Bronchial epithelial cell (primary cell): ENCODE data around the gene RGL2. TPM values are rescaled to one million over a fixed set of nuclear protein-coding genes. Genes with fewer than 3 reads are reported as not detected.

ENCODE experiments used
- DNase-seq: peaks from one replicate; pipeline ENCODE4 v3.0.0-alpha.2; 2010; ENCODE audit warnings: low read depth
- FAIRE-seq: peaks from 2 replicates; lab custom pipeline; 2011; peaks lifted over from hg19 to GRCh38; lab: Jason Lieb, UNC
- H3K27me3 ChIP-seq: 2 replicates; pipeline ENCODE4 v1.5.1; 2011; ENCODE audit warnings: low read length; ENCODE audit not compliant: control insufficient read depth, insufficient read depth
- H3K36me3 ChIP-seq: 2 replicates; pipeline ENCODE4 v1.5.1; 2011; ENCODE audit warnings: low read length; ENCODE audit not compliant: control insufficient read depth, insufficient read depth
- H3K4me3 ChIP-seq: 2 replicates; pipeline ENCODE4 v1.5.1; 2011; ENCODE audit warnings: mild to moderate bottlenecking, low read depth, low read length, control low read depth
- total RNA-seq: library from RNA; depleted of rRNA; stranded (reverse); fragments of >200 nt; gene quantifications from 2 replicates; pipeline ENCODE4 v1.2.1, GENCODE V29; 2014
- TF ChIP-seq, protein P1 (sequence below): IDR thresholded peaks from 2 replicates; pipeline ENCODE4 v1.5.1; 2011; ENCODE audit warnings: mild to moderate bottlenecking, moderate library complexity, low read length, control low read depth, inconsistent platforms; ENCODE audit not compliant: insufficient read depth, severe bottlenecking

Gene RGL2
- total RNA-seq, 1 donor from 2014 or later, result 22.6 TPM

DNA sequence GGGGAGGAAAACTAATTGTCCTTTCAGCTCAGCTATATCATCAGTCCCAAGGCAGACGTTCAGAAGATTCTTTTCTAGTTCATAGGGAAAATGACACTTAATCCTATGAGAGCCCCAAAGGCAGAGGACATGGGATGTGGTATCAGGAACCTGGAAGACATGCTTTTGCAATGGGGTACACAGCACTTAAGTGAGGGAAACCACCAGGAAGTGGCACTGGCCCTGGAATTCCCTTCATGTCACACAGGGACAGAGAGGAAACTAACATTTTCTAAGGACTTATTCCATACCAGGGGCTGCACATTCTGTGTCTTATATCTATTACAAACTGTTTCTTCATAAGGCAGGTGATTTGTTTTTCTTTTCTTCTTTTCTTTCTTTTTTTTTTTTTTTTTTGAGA lies 55.3 kb downstream of the RGL2 start:
- FAIRE-seq (no peak), DNase-seq (no peak)
- TF ChIP-seq, protein P1, sequence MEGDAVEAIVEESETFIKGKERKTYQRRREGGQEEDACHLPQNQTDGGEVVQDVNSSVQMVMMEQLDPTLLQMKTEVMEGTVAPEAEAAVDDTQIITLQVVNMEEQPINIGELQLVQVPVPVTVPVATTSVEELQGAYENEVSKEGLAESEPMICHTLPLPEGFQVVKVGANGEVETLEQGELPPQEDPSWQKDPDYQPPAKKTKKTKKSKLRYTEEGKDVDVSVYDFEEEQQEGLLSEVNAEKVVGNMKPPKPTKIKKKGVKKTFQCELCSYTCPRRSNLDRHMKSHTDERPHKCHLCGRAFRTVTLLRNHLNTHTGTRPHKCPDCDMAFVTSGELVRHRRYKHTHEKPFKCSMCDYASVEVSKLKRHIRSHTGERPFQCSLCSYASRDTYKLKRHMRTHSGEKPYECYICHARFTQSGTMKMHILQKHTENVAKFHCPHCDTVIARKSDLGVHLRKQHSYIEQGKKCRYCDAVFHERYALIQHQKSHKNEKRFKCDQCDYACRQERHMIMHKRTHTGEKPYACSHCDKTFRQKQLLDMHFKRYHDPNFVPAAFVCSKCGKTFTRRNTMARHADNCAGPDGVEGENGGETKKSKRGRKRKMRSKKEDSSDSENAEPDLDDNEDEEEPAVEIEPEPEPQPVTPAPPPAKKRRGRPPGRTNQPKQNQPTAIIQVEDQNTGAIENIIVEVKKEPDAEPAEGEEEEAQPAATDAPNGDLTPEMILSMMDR, result no peak

DNA sequence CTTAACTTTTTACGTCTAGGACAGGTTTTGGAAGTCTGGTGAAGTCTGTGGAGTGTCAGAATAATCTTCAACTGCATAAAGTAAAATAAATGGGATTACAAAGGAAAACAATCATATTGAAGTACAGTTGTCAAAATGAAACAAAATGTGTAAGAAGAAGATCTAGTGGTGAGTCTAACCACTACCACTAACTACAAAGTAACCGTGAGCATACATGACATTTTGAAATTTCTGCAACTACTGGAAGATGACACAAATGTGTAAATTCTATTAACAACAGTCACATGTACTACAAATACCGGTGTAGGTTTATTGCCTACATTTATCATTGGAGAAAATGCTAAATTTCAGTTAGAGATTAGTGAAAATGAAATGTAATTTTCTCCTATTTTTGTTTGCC lies 56.8 kb downstream of the RGL2 start:
- TF ChIP-seq, protein P1, result no peak
- FAIRE-seq, result no peak
- Histone ChIP-seq H3K36me3 (no peaks in the 10 kb centered on the region), H3K4me3 (no peak overlapping the region), H3K27me3 (peaks cover 3% of the 10 kb centered on the region)
- peak; percentile 16 for DNase-seq

More for the DNA sequence above, 55.3 kb downstream of the RGL2 start:
- H3K36me3 ChIP-seq, result no peaks in the 10 kb centered on the region
- H3K27me3 ChIP-seq, result peaks cover 3% of the 10 kb centered on the region
- no peak overlapping the region for H3K4me3 ChIP-seq

Other genes starting within 250 kb of the RGL2 start
- 0.26 and 1.1 TPM in 2 replicates for gene HLA-DPA1, start 225.3 kb downstream of the RGL2 start, total RNA-seq
- gene HLA-DPB1, start 223.0 kb downstream of the RGL2 start, total RNA-seq, result 0.53 TPM in 1 of 2 replicates, not detected in the other
- gene COL11A2, start 106.5 kb downstream of the RGL2 start, total RNA-seq, result under 0.01 TPM in 2 replicates
- gene RXRB, start 98.3 kb downstream of the RGL2 start, total RNA-seq, result 13.2 and 15.3 TPM in 2 replicates
- 90.4 and 94.0 TPM in 2 replicates for gene SLC39A7, start 98.1 kb downstream of the RGL2 start, total RNA-seq
- gene HSD17B8, start 94.3 kb downstream of the RGL2 start, total RNA-seq, result 59.8 and 76.4 TPM in 2 replicates
- gene RING1, start 90.4 kb downstream of the RGL2 start, total RNA-seq, result 43.4 and 50.7 TPM in 2 replicates
- 22.1 and 32.5 TPM in 2 replicates for gene VPS52, start 27.1 kb downstream of the RGL2 start, total RNA-seq
- 9,289 and 12,112 TPM in 2 replicates for gene RPS18, start 26.9 kb downstream of the RGL2 start, total RNA-seq
- gene B3GALT4, start 21.8 kb downstream of the RGL2 start, total RNA-seq, result 3.9 and 16.9 TPM in 2 replicates
- 59.5 and 132 TPM in 2 replicates for gene WDR46, start 9.7 kb downstream of the RGL2 start, total RNA-seq
- 61.7 and 64.5 TPM in 2 replicates for gene PFDN6, start 9.3 kb downstream of the RGL2 start, total RNA-seq
- 11.6 and 24.3 TPM in 2 replicates for gene TAPBP, start 15.1 kb upstream of the RGL2 start, total RNA-seq
- gene ZBTB22, start 18.8 kb upstream of the RGL2 start, total RNA-seq, result 13.2 and 20.1 TPM in 2 replicates
- gene DAXX, start 24.0 kb upstream of the RGL2 start, total RNA-seq, result 27.4 and 53.1 TPM in 2 replicates
- gene KIFC1, start 92.9 kb upstream of the RGL2 start, total RNA-seq, result 0.26 TPM in 2 replicates
- gene PHF1, start 112.1 kb upstream of the RGL2 start, total RNA-seq, result 7.6 and 13.2 TPM in 2 replicates
- 37.1 and 42.5 TPM in 2 replicates for gene CUTA, start 119.2 kb upstream of the RGL2 start, total RNA-seq
- gene SYNGAP1, start 121.1 kb upstream of the RGL2 start, total RNA-seq, result 0.79 and 0.90 TPM in 2 replicates
- gene ZBTB9, start 155.6 kb upstream of the RGL2 start, total RNA-seq, result 5.9 and 6.3 TPM in 2 replicates